HepG2 (cell line): Measurements from ENCODE around the gene DPT. TPM values are rescaled to one million over a fixed set of nuclear protein-coding genes. Genes with fewer than 3 reads are reported as not detected.
A peak's percentile ranks its signal among the peaks of the same experiment; 100 is the strongest.

Source experiments
- AKAP8 ChIP-seq: sonication (generic); formaldehyde crosslinking; IDR thresholded peaks from 2 replicates; pipeline ENCODE4 v1.5.1; 2020; ENCODE audit warnings: mild to moderate bottlenecking, missing genetic modification reagents
- FOXP1 ChIP-seq, 2 experiments: fragments of 450-650 bp in 1 of 2; IDR thresholded peaks; 2 replicates each; pipeline ENCODE4 v1.6.1; 2017 to 2018; ENCODE audit warnings: antibody characterized with exemption in 1 of 2
- KDM5B ChIP-seq: sonication (generic); formaldehyde crosslinking; IDR thresholded peaks from 2 replicates; pipeline ENCODE4 v1.4.0; 2020; ENCODE audit warnings: missing genetic modification reagents, mild to moderate bottlenecking, borderline replicate concordance
- MAFK ChIP-seq, 2 experiments: IDR thresholded peaks in 1 of 2; conservative IDR thresholded peaks in 1 of 2; 2 replicates each; pipeline ENCODE4 v1.6.1; 2011; ENCODE audit warnings: improper control_type of control experiment in 2 of 2, low read length in 2 of 2
- NKX3-1 ChIP-seq: sonication (generic); formaldehyde crosslinking; IDR thresholded peaks from 2 replicates; pipeline ENCODE4 v1.5.0; 2020; ENCODE audit warnings: missing genetic modification reagents
- PPARG ChIP-seq: conservative IDR thresholded peaks from 2 replicates; pipeline ENCODE4 v1.6.1; 2016; ENCODE audit warnings: missing biosample characterization, missing genetic modification reagents
- RORA ChIP-seq: sonication (generic); formaldehyde crosslinking; IDR thresholded peaks from 2 replicates; pipeline ENCODE4 v1.5.0; 2020; ENCODE audit warnings: mild to moderate bottlenecking, missing genetic modification reagents, moderate library complexity
- SP4 ChIP-seq: sonication (generic); formaldehyde crosslinking; IDR thresholded peaks from 2 replicates; pipeline ENCODE4 v1.8.1; 2023; ENCODE audit warnings: mild to moderate bottlenecking, missing genetic modification reagents
- TSC22D2 ChIP-seq: sonication (generic); formaldehyde crosslinking; IDR thresholded peaks from 2 replicates; pipeline ENCODE4 v1.5.1; 2020; ENCODE audit warnings: missing genetic modification reagents, mild to moderate bottlenecking, borderline replicate concordance
- ZFP36 ChIP-seq: fragments of 150-350 bp; IDR thresholded peaks from 2 replicates; pipeline ENCODE4 v1.6.1; 2018; ENCODE audit warnings: borderline replicate concordance, low read length, low read depth; ENCODE audit not compliant: partially characterized antibody
- ZFP37 ChIP-seq: sonication (generic); formaldehyde crosslinking; IDR thresholded peaks from 2 replicates; pipeline ENCODE4 v1.4.0; 2020; ENCODE audit warnings: missing genetic modification reagents, borderline replicate concordance
- ZNF234 ChIP-seq: sonication (generic); formaldehyde crosslinking; conservative IDR thresholded peaks from 2 replicates; pipeline ENCODE4 v1.5.1; 2020; ENCODE audit warnings: mild to moderate bottlenecking, missing genetic modification reagents
- ZNF34 ChIP-seq: sonication (generic); formaldehyde crosslinking; IDR thresholded peaks from 2 replicates; pipeline ENCODE4 v1.4.0; 2020; ENCODE audit warnings: mild to moderate bottlenecking, missing genetic modification reagents, borderline replicate concordance
- ZNF510 ChIP-seq: sonication (generic); formaldehyde crosslinking; IDR thresholded peaks from 2 replicates; pipeline ENCODE4 v1.4.0; 2020; ENCODE audit warnings: low read depth, mild to moderate bottlenecking, missing genetic modification reagents
- ZNF614 ChIP-seq: IDR thresholded peaks from 2 replicates; pipeline ENCODE4 v1.6.1; 2018; ENCODE audit warnings: missing biosample characterization, missing genetic modification reagents, inconsistent platforms, borderline replicate concordance
- ZNF644 ChIP-seq: IDR thresholded peaks from 2 replicates; pipeline ENCODE4 v1.6.1; 2016; ENCODE audit warnings: low read depth
- ZNF737 ChIP-seq: sonication (generic); formaldehyde crosslinking; IDR thresholded peaks from 2 replicates; pipeline ENCODE4 v1.5.0; 2020; ENCODE audit warnings: missing genetic modification reagents, mild to moderate bottlenecking, borderline replicate concordance
- ZNF749 ChIP-seq: sonication (generic); formaldehyde crosslinking; IDR thresholded peaks from 2 replicates; pipeline ENCODE4 v1.8.0; 2022; ENCODE audit warnings: mild to moderate bottlenecking, missing genetic modification reagents, moderate library complexity, borderline replicate concordance
- ZNF839 ChIP-seq: sonication (generic); formaldehyde crosslinking; IDR thresholded peaks from 2 replicates; pipeline ENCODE4 v1.4.0; 2020; ENCODE audit warnings: missing genetic modification reagents, mild to moderate bottlenecking, borderline replicate concordance
- polyA plus RNA-seq, 8 experiments: library from polyadenylated mRNA; depleted of rRNA in 3 of 8; stranded (reverse) in 7 of 8; unstranded in 1 of 8; fragments of >200 nt; fragmentation: Illumina TruSeq in 4 of 8; extraction: Trizol in 4 of 8; gene quantifications; 2 replicates each; pipeline versions ENCODE4 v1.2.1 to v1.2.3, GENCODE V29; 2011 to 2016; ENCODE audit warnings: low read depth in 4 of 8, missing spikeins in 1 of 8, mixed read lengths in 1 of 8; ENCODE audit not compliant: insufficient read depth in 1 of 8
- total RNA-seq, 5 experiments: library from RNA; depleted of rRNA; stranded (reverse); fragments of >200 nt; fragmentation: Illumina TruSeq; extraction: Trizol; gene quantifications; 2 replicates each; pipeline ENCODE4 v1.2.3, GENCODE V29; 2016; ENCODE audit warnings: low read depth in 1 of 5
- TF ChIP-seq, protein P1 (sequence below): sonication (generic); formaldehyde crosslinking; conservative IDR thresholded peaks from 2 replicates; pipeline ENCODE4 v1.8.0; 2022; ENCODE audit warnings: mild to moderate bottlenecking, moderate library complexity, missing genetic modification reagents
- TF ChIP-seq, protein P2 (sequence below): sonication (generic); formaldehyde crosslinking; IDR thresholded peaks from 2 replicates; pipeline ENCODE4 v1.5.0; 2020; ENCODE audit warnings: missing genetic modification reagents
- TF ChIP-seq, protein P3 (sequence below): sonication (generic); formaldehyde crosslinking; IDR thresholded peaks from 2 replicates; pipeline ENCODE4 v1.9.0; 2022; ENCODE audit warnings: low read depth, missing genetic modification reagents
- TF ChIP-seq, protein P4 (sequence below): sonication (generic); formaldehyde crosslinking; IDR thresholded peaks from 2 replicates; pipeline ENCODE4 v1.4.0; 2020; ENCODE audit warnings: missing genetic modification reagents, borderline replicate concordance
- TF ChIP-seq, protein P5 (sequence below): IDR thresholded peaks from 2 replicates; pipeline ENCODE4 v1.6.1; 2018; ENCODE audit warnings: missing genetic modification reagents

DPT gene
- total and polyA plus RNA-seq, 2 of the 13 experiments (the other 11 are each of a cell fraction or from before 2014, with no cell fraction given), result 0.04 TPM; not detected in 1

DNA sequence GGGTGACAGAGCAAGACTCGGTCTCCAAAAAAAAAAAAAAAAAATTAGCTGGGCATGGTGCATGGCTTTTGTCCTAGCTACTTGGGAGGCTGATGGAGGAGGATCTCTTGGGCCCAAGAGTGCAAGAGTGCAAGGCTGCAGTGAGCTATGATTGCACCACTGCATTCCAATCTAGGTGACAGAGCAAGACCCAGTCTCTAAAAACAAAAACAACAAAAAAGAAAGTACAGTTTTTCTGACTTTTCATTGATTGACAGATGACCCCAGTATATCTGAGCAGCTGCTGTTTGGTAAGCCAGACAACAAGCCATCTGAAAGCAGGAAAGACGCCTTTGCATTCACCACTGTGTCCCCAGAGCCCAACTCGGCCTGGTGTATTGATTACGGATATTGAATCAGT lies 10.9 kb upstream of the DPT start (continued):
- TF ChIP-seq, protein P1, sequence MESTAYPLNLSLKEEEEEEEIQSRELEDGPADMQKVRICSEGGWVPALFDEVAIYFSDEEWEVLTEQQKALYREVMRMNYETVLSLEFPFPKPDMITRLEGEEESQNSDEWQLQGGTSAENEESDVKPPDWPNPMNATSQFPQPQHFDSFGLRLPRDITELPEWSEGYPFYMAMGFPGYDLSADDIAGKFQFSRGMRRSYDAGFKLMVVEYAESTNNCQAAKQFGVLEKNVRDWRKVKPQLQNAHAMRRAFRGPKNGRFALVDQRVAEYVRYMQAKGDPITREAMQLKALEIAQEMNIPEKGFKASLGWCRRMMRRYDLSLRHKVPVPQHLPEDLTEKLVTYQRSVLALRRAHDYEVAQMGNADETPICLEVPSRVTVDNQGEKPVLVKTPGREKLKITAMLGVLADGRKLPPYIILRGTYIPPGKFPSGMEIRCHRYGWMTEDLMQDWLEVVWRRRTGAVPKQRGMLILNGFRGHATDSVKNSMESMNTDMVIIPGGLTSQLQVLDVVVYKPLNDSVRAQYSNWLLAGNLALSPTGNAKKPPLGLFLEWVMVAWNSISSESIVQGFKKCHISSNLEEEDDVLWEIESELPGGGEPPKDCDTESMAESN (CRISPR knock-in tag), result no peak
- TF ChIP-seq, protein P2, sequence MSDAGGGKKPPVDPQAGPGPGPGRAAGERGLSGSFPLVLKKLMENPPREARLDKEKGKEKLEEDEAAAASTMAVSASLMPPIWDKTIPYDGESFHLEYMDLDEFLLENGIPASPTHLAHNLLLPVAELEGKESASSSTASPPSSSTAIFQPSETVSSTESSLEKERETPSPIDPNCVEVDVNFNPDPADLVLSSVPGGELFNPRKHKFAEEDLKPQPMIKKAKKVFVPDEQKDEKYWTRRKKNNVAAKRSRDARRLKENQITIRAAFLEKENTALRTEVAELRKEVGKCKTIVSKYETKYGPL (CRISPR knock-in tag), result no peak
- TF ChIP-seq ZNF34 (no peak), ZFP36 (no peak), ZNF839 (CRISPR knock-in tag) (no peak), ZNF234 (CRISPR knock-in tag) (no peak), RORA (CRISPR knock-in tag) (no peak), KDM5B (CRISPR knock-in tag) (no peak), TSC22D2 (CRISPR knock-in tag) (no peak), ZNF749 (no peak), ZNF510 (CRISPR knock-in tag) (no peak), SP4 (no peak), ZFP37 (CRISPR knock-in tag) (no peak), AKAP8 (CRISPR knock-in tag) (no peak), MAFK (conservative IDR thresholded peaks at IDR 0.05 in 1 of 2, IDR thresholded peaks at IDR 0.05 in 1 of 2; ENCODE audit: low read length in 2 of 2) (no peak), NKX3-1 (no peak), PPARG (peak; percentile 82), FOXP1 (IDR thresholded peaks at IDR 0.05) (no peak), FOXP1 (CRISPR knock-in tag; IDR thresholded peaks at IDR 0.05) (peak; percentile 53; the same call in 1 of the 2 replicates), ZNF644 (CRISPR knock-in tag) (0 out of 2 replicates have a peak, but pooled peaks have one; percentile 72), ZNF614 (CRISPR knock-in tag) (no peak), ZNF737 (CRISPR knock-in tag) (no peak)
- TF ChIP-seq, protein P3, sequence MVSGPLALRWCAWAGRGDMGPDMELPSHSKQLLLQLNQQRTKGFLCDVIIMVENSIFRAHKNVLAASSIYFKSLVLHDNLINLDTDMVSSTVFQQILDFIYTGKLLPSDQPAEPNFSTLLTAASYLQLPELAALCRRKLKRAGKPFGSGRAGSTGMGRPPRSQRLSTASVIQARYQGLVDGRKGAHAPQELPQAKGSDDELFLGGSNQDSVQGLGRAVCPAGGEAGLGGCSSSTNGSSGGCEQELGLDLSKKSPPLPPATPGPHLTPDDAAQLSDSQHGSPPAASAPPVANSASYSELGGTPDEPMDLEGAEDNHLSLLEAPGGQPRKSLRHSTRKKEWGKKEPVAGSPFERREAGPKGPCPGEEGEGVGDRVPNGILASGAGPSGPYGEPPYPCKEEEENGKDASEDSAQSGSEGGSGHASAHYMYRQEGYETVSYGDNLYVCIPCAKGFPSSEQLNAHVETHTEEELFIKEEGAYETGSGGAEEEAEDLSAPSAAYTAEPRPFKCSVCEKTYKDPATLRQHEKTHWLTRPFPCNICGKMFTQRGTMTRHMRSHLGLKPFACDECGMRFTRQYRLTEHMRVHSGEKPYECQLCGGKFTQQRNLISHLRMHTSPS (CRISPR knock-in tag), result no peak
- TF ChIP-seq, protein P4, sequence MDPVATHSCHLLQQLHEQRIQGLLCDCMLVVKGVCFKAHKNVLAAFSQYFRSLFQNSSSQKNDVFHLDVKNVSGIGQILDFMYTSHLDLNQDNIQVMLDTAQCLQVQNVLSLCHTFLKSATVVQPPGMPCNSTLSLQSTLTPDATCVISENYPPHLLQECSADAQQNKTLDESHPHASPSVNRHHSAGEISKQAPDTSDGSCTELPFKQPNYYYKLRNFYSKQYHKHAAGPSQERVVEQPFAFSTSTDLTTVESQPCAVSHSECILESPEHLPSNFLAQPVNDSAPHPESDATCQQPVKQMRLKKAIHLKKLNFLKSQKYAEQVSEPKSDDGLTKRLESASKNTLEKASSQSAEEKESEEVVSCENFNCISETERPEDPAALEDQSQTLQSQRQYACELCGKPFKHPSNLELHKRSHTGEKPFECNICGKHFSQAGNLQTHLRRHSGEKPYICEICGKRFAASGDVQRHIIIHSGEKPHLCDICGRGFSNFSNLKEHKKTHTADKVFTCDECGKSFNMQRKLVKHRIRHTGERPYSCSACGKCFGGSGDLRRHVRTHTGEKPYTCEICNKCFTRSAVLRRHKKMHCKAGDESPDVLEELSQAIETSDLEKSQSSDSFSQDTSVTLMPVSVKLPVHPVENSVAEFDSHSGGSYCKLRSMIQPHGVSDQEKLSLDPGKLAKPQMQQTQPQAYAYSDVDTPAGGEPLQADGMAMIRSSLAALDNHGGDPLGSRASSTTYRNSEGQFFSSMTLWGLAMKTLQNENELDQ (CRISPR knock-in tag), result no peak
- TF ChIP-seq, protein P5, sequence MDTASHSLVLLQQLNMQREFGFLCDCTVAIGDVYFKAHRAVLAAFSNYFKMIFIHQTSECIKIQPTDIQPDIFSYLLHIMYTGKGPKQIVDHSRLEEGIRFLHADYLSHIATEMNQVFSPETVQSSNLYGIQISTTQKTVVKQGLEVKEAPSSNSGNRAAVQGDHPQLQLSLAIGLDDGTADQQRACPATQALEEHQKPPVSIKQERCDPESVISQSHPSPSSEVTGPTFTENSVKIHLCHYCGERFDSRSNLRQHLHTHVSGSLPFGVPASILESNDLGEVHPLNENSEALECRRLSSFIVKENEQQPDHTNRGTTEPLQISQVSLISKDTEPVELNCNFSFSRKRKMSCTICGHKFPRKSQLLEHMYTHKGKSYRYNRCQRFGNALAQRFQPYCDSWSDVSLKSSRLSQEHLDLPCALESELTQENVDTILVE, result no peak
